ENCODE measurements around the gene CAMSAP2.

CAMSAP2 gene

DNA sequence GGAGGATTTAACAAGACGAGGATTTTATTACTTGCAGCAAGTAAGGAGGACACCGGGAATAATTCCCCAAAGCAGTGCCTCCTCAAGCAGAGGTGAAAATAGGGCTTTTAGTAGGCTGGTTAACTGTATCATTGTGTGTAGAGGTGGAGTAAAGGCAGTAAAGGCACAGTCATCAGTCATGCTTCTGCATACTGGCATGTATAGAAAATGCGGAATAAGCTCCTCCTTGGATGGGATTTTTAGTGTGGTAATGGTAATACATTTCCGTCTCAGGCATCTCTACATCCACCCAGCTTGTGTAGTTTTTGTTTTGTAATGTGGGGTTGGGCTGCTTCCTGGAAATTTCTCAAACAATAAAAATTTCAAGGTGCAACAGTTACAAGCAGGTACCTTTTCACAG lies 106.7 kb downstream of the CAMSAP2 start:
- H3K4me1 ChIP-seq (ENCODE audit: low read length), result no peaks in the 10 kb centered on the region
- H4K20me1 ChIP-seq (ENCODE audit: insufficient read depth, low read length), result no peaks in the 10 kb centered on the region
- H2AFZ ChIP-seq (ENCODE audit: low read length), result no peak overlapping the region
- no peaks in the 10 kb centered on the region for H3K27me3 ChIP-seq (replicated peaks; ENCODE audit: insufficient read depth, low read length)
- H3K79me2 ChIP-seq (ENCODE audit: low read length), result no peaks in the 10 kb centered on the region
- H3F3A ChIP-seq (ENCODE audit: insufficient read depth, low read length), result no peaks in the 10 kb centered on the region
- no peak overlapping the region for H3K27ac ChIP-seq (ENCODE audit: low read length)
- no peak for DNase-seq
- peaks cover 3% of the 10 kb centered on the region; the same call in 1 of the 2 replicates for H3K36me3 ChIP-seq (replicated peaks; ENCODE audit: insufficient read depth, low read length)
- H3K9me2 ChIP-seq (replicated peaks; ENCODE audit: insufficient read depth, low read length), result no peaks in the 10 kb centered on the region
- no peak overlapping the region for H3K4me3 ChIP-seq (ENCODE audit: low read length)
- H3K9ac ChIP-seq (ENCODE audit: low read length), result no peak overlapping the region
- H3K4me2 ChIP-seq (ENCODE audit: low read depth, low read length), result no peak overlapping the region
- H3K9me3 ChIP-seq (replicated peaks; ENCODE audit: insufficient read depth, low read length), result no peaks in the 10 kb centered on the region
- no peak for TF ChIP-seq EZH2 (optimal IDR thresholded peaks at IDR 0.05; ENCODE audit: low read depth, low read length)
- TF ChIP-seq, protein P1, sequence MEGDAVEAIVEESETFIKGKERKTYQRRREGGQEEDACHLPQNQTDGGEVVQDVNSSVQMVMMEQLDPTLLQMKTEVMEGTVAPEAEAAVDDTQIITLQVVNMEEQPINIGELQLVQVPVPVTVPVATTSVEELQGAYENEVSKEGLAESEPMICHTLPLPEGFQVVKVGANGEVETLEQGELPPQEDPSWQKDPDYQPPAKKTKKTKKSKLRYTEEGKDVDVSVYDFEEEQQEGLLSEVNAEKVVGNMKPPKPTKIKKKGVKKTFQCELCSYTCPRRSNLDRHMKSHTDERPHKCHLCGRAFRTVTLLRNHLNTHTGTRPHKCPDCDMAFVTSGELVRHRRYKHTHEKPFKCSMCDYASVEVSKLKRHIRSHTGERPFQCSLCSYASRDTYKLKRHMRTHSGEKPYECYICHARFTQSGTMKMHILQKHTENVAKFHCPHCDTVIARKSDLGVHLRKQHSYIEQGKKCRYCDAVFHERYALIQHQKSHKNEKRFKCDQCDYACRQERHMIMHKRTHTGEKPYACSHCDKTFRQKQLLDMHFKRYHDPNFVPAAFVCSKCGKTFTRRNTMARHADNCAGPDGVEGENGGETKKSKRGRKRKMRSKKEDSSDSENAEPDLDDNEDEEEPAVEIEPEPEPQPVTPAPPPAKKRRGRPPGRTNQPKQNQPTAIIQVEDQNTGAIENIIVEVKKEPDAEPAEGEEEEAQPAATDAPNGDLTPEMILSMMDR (IDR thresholded peaks at IDR 0.05; ENCODE audit: low read length), result no peak
- TF ChIP-seq EZH2phosphoT487 (IDR thresholded peaks at IDR 0.05; ENCODE audit: low read length), result no peak

DNA sequence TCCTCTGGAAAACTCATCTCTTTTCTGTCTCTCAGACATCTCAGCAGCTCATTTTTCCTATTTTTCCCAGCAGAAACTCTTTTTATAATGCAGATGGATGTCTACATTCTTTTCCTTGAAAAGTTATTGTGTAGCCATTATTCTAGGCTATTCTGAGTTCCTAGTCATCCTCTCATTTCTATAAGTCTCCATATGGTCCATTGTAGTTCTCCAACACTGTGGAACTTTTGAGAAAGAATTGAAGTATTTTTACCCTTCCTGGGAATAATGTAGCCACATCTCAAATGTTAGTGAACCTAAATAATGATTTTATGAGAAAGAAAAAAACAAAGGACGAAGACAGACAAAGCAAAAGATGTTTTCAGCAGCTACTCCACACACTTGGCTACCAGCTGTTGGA lies 107.7 kb downstream of the CAMSAP2 start:
- no peak for DNase-seq
- no peaks in the 10 kb centered on the region for H3K79me2 ChIP-seq (ENCODE audit: low read length)
- no peak overlapping the region for H3K9ac ChIP-seq (ENCODE audit: low read length)
- no peak overlapping the region for H3K4me3 ChIP-seq (ENCODE audit: low read length)
- H4K20me1 ChIP-seq (ENCODE audit: insufficient read depth, low read length), result no peaks in the 10 kb centered on the region
- H3K27me3 ChIP-seq (replicated peaks; ENCODE audit: insufficient read depth, low read length), result no peaks in the 10 kb centered on the region
- H3K4me2 ChIP-seq (ENCODE audit: low read depth, low read length), result no peak overlapping the region
- no peaks in the 10 kb centered on the region for H3K9me3 ChIP-seq (replicated peaks; ENCODE audit: insufficient read depth, low read length)
- no peaks in the 10 kb centered on the region for H3K9me2 ChIP-seq (replicated peaks; ENCODE audit: insufficient read depth, low read length)
- TF ChIP-seq EZH2 (optimal IDR thresholded peaks at IDR 0.05; ENCODE audit: low read depth, low read length) (no peak), EZH2phosphoT487 (IDR thresholded peaks at IDR 0.05; ENCODE audit: low read length) (no peak)
- TF ChIP-seq, protein P1 (IDR thresholded peaks at IDR 0.05; ENCODE audit: low read length), result no peak
- H3K36me3 ChIP-seq (replicated peaks; ENCODE audit: insufficient read depth, low read length), result peaks cover 3% of the 10 kb centered on the region; the same call in 1 of the 2 replicates
- H3K4me1 ChIP-seq (ENCODE audit: low read length), result no peaks in the 10 kb centered on the region
- no peaks in the 10 kb centered on the region for H3F3A ChIP-seq (ENCODE audit: insufficient read depth, low read length)
- H3K27ac ChIP-seq (ENCODE audit: low read length), result no peak overlapping the region
- H2AFZ ChIP-seq (ENCODE audit: low read length), result no peak overlapping the region

DNA sequence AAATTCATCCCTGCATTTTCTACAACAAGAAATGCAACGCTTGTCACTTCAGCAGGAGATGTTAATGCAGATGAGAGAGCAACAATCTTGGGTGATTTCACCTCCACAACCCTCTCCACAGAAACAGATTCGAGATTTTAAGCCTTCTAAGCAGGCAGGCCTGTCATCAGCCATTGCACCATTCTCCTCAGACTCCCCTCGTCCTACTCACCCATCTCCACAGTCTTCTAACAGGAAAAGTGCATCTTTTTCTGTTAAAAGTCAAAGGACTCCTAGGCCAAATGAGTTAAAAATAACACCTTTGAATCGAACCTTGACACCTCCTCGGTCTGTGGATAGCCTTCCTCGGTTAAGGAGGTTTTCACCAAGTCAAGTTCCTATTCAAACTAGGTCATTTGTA lies 110.7 kb downstream of the CAMSAP2 start:
- no peaks in the 10 kb centered on the region for H3K4me1 ChIP-seq (ENCODE audit: low read length)
- H3K27ac ChIP-seq (ENCODE audit: low read length), result no peak overlapping the region
- no peak overlapping the region for H3K4me3 ChIP-seq (ENCODE audit: low read length)
- H3K9me2 ChIP-seq (replicated peaks; ENCODE audit: insufficient read depth, low read length), result no peaks in the 10 kb centered on the region
- TF ChIP-seq EZH2 (optimal IDR thresholded peaks at IDR 0.05; ENCODE audit: low read depth, low read length), result no peak
- TF ChIP-seq, protein P1 (IDR thresholded peaks at IDR 0.05; ENCODE audit: low read length), result no peak
- TF ChIP-seq EZH2phosphoT487 (IDR thresholded peaks at IDR 0.05; ENCODE audit: low read length), result no peak
- no peak overlapping the region for H3K4me2 ChIP-seq (ENCODE audit: low read depth, low read length)
- no peaks in the 10 kb centered on the region for H3K27me3 ChIP-seq (replicated peaks; ENCODE audit: insufficient read depth, low read length)
- H3K79me2 ChIP-seq (ENCODE audit: low read length), result no peaks in the 10 kb centered on the region
- peaks cover 3% of the 10 kb centered on the region; the same call in 1 of the 2 replicates for H3K36me3 ChIP-seq (replicated peaks; ENCODE audit: insufficient read depth, low read length)
- H3F3A ChIP-seq (ENCODE audit: insufficient read depth, low read length), result no peaks in the 10 kb centered on the region
- H4K20me1 ChIP-seq (ENCODE audit: insufficient read depth, low read length), result no peaks in the 10 kb centered on the region
- H3K9me3 ChIP-seq (replicated peaks; ENCODE audit: insufficient read depth, low read length), result no peaks in the 10 kb centered on the region
- no peak for DNase-seq
- H2AFZ ChIP-seq (ENCODE audit: low read length), result no peak overlapping the region
- H3K9ac ChIP-seq (ENCODE audit: low read length), result no peak overlapping the region
